HG03354 (cell line): ENCODE data around the gene HSD17B3.
"Not testable (repeated sequence)": the region's sequence is repeated elsewhere in the genome, so short reads cannot be mapped to it uniquely, and the experiment has no call there.

Source experiments
- ATAC-seq: cut with Tn5 transposase; IDR thresholded peaks from one replicate; pipeline ENCODE4 v1.9.1; 2021; ENCODE audit warnings: mild to moderate bottlenecking; ENCODE audit not compliant: unreplicated experiment, poor library complexity, severe bottlenecking

HSD17B3 gene

GRCh38 chr9:96204853-96205252, 97.1 kb downstream of the HSD17B3 start:
- ATAC-seq = no peak

GRCh38 chr9:96203867-96204501, 98.0 kb downstream of the HSD17B3 start:
- no peak for ATAC-seq

- no peak for ATAC-seq
Measured at GRCh38 chr9:96202971-96203780, 98.8 kb downstream of the HSD17B3 start.

GRCh38 chr9:96201140-96201539, 100.8 kb downstream of the HSD17B3 start:
- no peak for ATAC-seq

- no peak for ATAC-seq
Measured at GRCh38 chr9:96199006-96199405, 103.0 kb downstream of the HSD17B3 start.

GRCh38 chr9:96195541-96195940, 106.4 kb downstream of the HSD17B3 start:
- no peak for ATAC-seq

- ATAC-seq = no peak
Measured at GRCh38 chr9:96193236-96193755, 108.7 kb downstream of the HSD17B3 start.

GRCh38 chr9:96192710-96193109, 109.3 kb downstream of the HSD17B3 start:
- no peak for ATAC-seq

GRCh38 chr9:96189995-96190394, 112.0 kb downstream of the HSD17B3 start:
- no peak for ATAC-seq

- not testable (repeated sequence) for ATAC-seq
Measured at GRCh38 chr9:96189581-96189980, 112.4 kb downstream of the HSD17B3 start.

GRCh38 chr9:96188571-96188970, 113.4 kb downstream of the HSD17B3 start:
- no peak for ATAC-seq

GRCh38 chr9:96187151-96187555, 114.8 kb downstream of the HSD17B3 start:
- ATAC-seq = no peak

- no peak for ATAC-seq
Measured at GRCh38 chr9:96186591-96187011, 115.4 kb downstream of the HSD17B3 start.

- ATAC-seq = no peak
Measured at GRCh38 chr9:96185518-96186156, 116.3 kb downstream of the HSD17B3 start.
